Type B pancreatic cell (in vitro differentiated cells): ENCODE data around the gene SLC45A3. TPM values are rescaled to one million over a fixed set of nuclear protein-coding genes. Genes with fewer than 3 reads are reported as not detected.

Source experiments
- DNase-seq: peaks from one replicate; pipeline ENCODE4 v3.0.0; 2021; ENCODE audit warnings: mixed read lengths; ENCODE audit not compliant: unreplicated experiment; ENCODE audit errors: extremely low spot score
- H3K27ac Mint-ChIP-seq: 2 replicates; pipeline ENCODE4 v1.8.0; 2021; ENCODE audit warnings: mild to moderate bottlenecking, mixed read lengths
- H3K27me3 Mint-ChIP-seq: 2 replicates; pipeline ENCODE4 v1.8.0; 2021; ENCODE audit warnings: mixed read lengths
- H3K36me3 Mint-ChIP-seq: 2 replicates; pipeline ENCODE4 v1.8.0; 2021; ENCODE audit warnings: mixed read lengths
- H3K4me1 Mint-ChIP-seq: one replicate; pipeline ENCODE4 v1.8.0; 2021; ENCODE audit warnings: mixed read lengths; ENCODE audit not compliant: unreplicated experiment
- H3K4me3 Mint-ChIP-seq: 2 replicates; pipeline ENCODE4 v1.8.0; 2021; ENCODE audit warnings: mild to moderate bottlenecking, mixed read lengths
- H3K9me3 Mint-ChIP-seq: 2 replicates; pipeline ENCODE4 v1.8.0; 2021; ENCODE audit warnings: mixed read lengths
- CTCF ChIP-seq: fragments of 200-600 bp; sonication (generic); conservative IDR thresholded peaks from 2 replicates; pipeline ENCODE4 v1.5.0; 2021; ENCODE audit warnings: antibody characterized with exemption, mild to moderate bottlenecking
- total RNA-seq: library from RNA; stranded (reverse); gene quantifications from 2 replicates; pipeline ENCODE4 v1.2.1, GENCODE V29; 2021; ENCODE audit warnings: low replicate concordance

Gene SLC45A3
- total RNA-seq, 1 donor from 2014 or later, result 4.2 TPM

GRCh38 chr1:205631768-205632668 lies 48.3 kb downstream of the SLC45A3 start, which contains the start of gene ELK4:
Gene ELK4 (minus strand): TSS chr1:205632011. CDS start chr1:205623882, 8,129 bp downstream.
- peak within 1 kb of the TSS; percentile 97 for H3K4me3 Mint-ChIP-seq
- peak; percentile 72 for TF ChIP-seq CTCF
- peak within 1 kb of the TSS; percentile 96 for H3K27ac Mint-ChIP-seq
- peaks cover under 1% of the 10 kb centered on the region for H3K36me3 Mint-ChIP-seq
- peaks cover 25% of the 10 kb centered on the region for H3K4me1 Mint-ChIP-seq
- peak; percentile 99 for DNase-seq
- no peaks in the 10 kb centered on the region for H3K27me3 Mint-ChIP-seq
- H3K9me3 Mint-ChIP-seq, result no peaks in the 10 kb centered on the region

- TF ChIP-seq CTCF, result no peak
- Mint-ChIP-seq H3K9me3 (no peaks in the 10 kb centered on the region), H3K36me3 (peaks cover 7% of the 10 kb centered on the region), H3K4me1 (peaks cover 25% of the 10 kb centered on the region), H3K27ac (peak overlapping the region; percentile 96), H3K27me3 (no peaks in the 10 kb centered on the region), H3K4me3 (peak overlapping the region; percentile 97)
- DNase-seq, result peak; percentile 81
Measured at GRCh38 chr1:205631010-205631767, 49.1 kb downstream of the SLC45A3 start.

- no peak for DNase-seq
- Mint-ChIP-seq H3K27me3 (no peaks in the 10 kb centered on the region), H3K27ac (peak overlapping the region; percentile 96), H3K9me3 (no peaks in the 10 kb centered on the region), H3K4me3 (peak overlapping the region; percentile 97), H3K36me3 (peaks cover 11% of the 10 kb centered on the region), H3K4me1 (peaks cover 29% of the 10 kb centered on the region)
- TF ChIP-seq CTCF, result no peak
Measured at GRCh38 chr1:205630651-205631009, 49.7 kb downstream of the SLC45A3 start.

- H3K4me3 Mint-ChIP-seq, result peak overlapping the region; percentile 97
- no peak for DNase-seq
- H3K36me3 Mint-ChIP-seq, result peaks cover 11% of the 10 kb centered on the region
- peaks cover 29% of the 10 kb centered on the region for H3K4me1 Mint-ChIP-seq
- H3K27ac Mint-ChIP-seq, result peak overlapping the region; percentile 96
- H3K9me3 Mint-ChIP-seq, result no peaks in the 10 kb centered on the region
- no peak for TF ChIP-seq CTCF
- no peaks in the 10 kb centered on the region for H3K27me3 Mint-ChIP-seq
Measured at GRCh38 chr1:205630241-205630640, 50.1 kb downstream of the SLC45A3 start.

- Mint-ChIP-seq H3K27me3 (no peaks in the 10 kb centered on the region), H3K4me3 (peak overlapping the region; percentile 97), H3K4me1 (peaks cover 29% of the 10 kb centered on the region), H3K36me3 (peaks cover 15% of the 10 kb centered on the region), H3K27ac (peak overlapping the region; percentile 96), H3K9me3 (no peaks in the 10 kb centered on the region)
- no peak for DNase-seq
- TF ChIP-seq CTCF, result no peak
Measured at GRCh38 chr1:205629751-205630150, 50.6 kb downstream of the SLC45A3 start.
